IPS-18a (cell line): ENCODE measurements around the gene GPR27.

Experiments
- H3K27ac ChIP-seq: one replicate; pipeline ENCODE4 v1.5.1; 2013; ENCODE audit warnings: low read length
- H3K27me3 ChIP-seq: one replicate; pipeline ENCODE4 v1.6.1; 2013; ENCODE audit warnings: mild to moderate bottlenecking, low read length; ENCODE audit not compliant: control insufficient read depth, insufficient read depth
- H3K36me3 ChIP-seq: one replicate; pipeline ENCODE4 v1.6.1; 2013; ENCODE audit warnings: low read depth, low read length; ENCODE audit not compliant: control insufficient read depth
- H3K4me1 ChIP-seq: one replicate; pipeline ENCODE4 v1.6.1; 2013; ENCODE audit warnings: low read depth, low read length; ENCODE audit not compliant: control insufficient read depth
- H3K4me3 ChIP-seq: one replicate; pipeline ENCODE4 v1.5.1; 2013; ENCODE audit warnings: low read length
- H3K9ac ChIP-seq: one replicate; pipeline ENCODE4 v1.6.1; 2013; ENCODE audit warnings: mild to moderate bottlenecking, low read length, moderate library complexity
- H3K9me3 ChIP-seq: one replicate; pipeline ENCODE4 v1.6.1; 2013; ENCODE audit warnings: low read depth, low read length; ENCODE audit not compliant: control insufficient read depth

Gene GPR27

GRCh38 chr3:71753701-71754609, at the start of gene GPR27:
TSS of gene GPR27 (plus strand) at chr3:71753855. CDS start at chr3:71754050, 195 bp downstream.
- H3K27ac ChIP-seq = no peak within 1 kb of the TSS
- no peak within 1 kb of the TSS for H3K9ac ChIP-seq
- peak within 1 kb of the TSS; percentile 49 for H3K4me3 ChIP-seq
- H3K27me3 ChIP-seq = peaks cover 40% of the 10 kb centered on the region
- no peaks in the 10 kb centered on the region for H3K9me3 ChIP-seq
- no peaks in the 10 kb centered on the region for H3K36me3 ChIP-seq
- peaks cover 9% of the 10 kb centered on the region for H3K4me1 ChIP-seq

- H3K4me1 ChIP-seq = peaks cover 4% of the 10 kb centered on the region
- no peaks in the 10 kb centered on the region for H3K36me3 ChIP-seq
- H3K9me3 ChIP-seq = no peaks in the 10 kb centered on the region
- no peaks in the 10 kb centered on the region for H3K27me3 ChIP-seq
- H3K9ac ChIP-seq = no peak overlapping the region
- H3K27ac ChIP-seq = no peak overlapping the region
- H3K4me3 ChIP-seq = no peak overlapping the region
Measured at GRCh38 chr3:71704915-71705314, 48.7 kb upstream of the GPR27 start.

GRCh38 chr3:71705681-71706080, 48.0 kb upstream of the GPR27 start:
- H3K27ac ChIP-seq = no peak overlapping the region
- H3K27me3 ChIP-seq = no peaks in the 10 kb centered on the region
- H3K4me1 ChIP-seq = peaks cover 4% of the 10 kb centered on the region

GRCh38 chr3:71707595-71707994, 46.1 kb upstream of the GPR27 start:
- H3K4me1 ChIP-seq = peaks cover 4% of the 10 kb centered on the region
- H3K9me3 ChIP-seq = no peaks in the 10 kb centered on the region
- no peaks in the 10 kb centered on the region for H3K27me3 ChIP-seq

More at GRCh38 chr3:71705681-71706080, 48.0 kb upstream of the GPR27 start:
- no peak overlapping the region for H3K9ac ChIP-seq
- H3K36me3 ChIP-seq = no peaks in the 10 kb centered on the region
- H3K4me3 ChIP-seq = no peak overlapping the region
- no peaks in the 10 kb centered on the region for H3K9me3 ChIP-seq

GRCh38 chr3:71708476-71709105, 45.1 kb upstream of the GPR27 start:
- Histone ChIP-seq H3K9ac (no peak overlapping the region), H3K4me1 (peaks cover 4% of the 10 kb centered on the region), H3K4me3 (no peak overlapping the region), H3K27me3 (no peaks in the 10 kb centered on the region), H3K9me3 (no peaks in the 10 kb centered on the region), H3K27ac (no peak overlapping the region), H3K36me3 (no peaks in the 10 kb centered on the region)

More at GRCh38 chr3:71707595-71707994, 46.1 kb upstream of the GPR27 start:
- H3K9ac ChIP-seq = no peak overlapping the region
- no peaks in the 10 kb centered on the region for H3K36me3 ChIP-seq
- H3K27ac ChIP-seq = no peak overlapping the region
- no peak overlapping the region for H3K4me3 ChIP-seq

- Histone ChIP-seq H3K27me3 (no peaks in the 10 kb centered on the region), H3K9ac (no peak overlapping the region)
Measured at GRCh38 chr3:71709908-71710511, 43.6 kb upstream of the GPR27 start.

GRCh38 chr3:71710906-71711494, 42.7 kb upstream of the GPR27 start:
- H3K36me3 ChIP-seq = no peaks in the 10 kb centered on the region
- H3K9me3 ChIP-seq = no peaks in the 10 kb centered on the region
- H3K27ac ChIP-seq = no peak overlapping the region
- H3K27me3 ChIP-seq = no peaks in the 10 kb centered on the region
- H3K9ac ChIP-seq = no peak overlapping the region
- H3K4me1 ChIP-seq = no peaks in the 10 kb centered on the region
- H3K4me3 ChIP-seq = no peak overlapping the region

More at GRCh38 chr3:71709908-71710511, 43.6 kb upstream of the GPR27 start:
- H3K36me3 ChIP-seq = no peaks in the 10 kb centered on the region
- no peak overlapping the region for H3K27ac ChIP-seq
- no peaks in the 10 kb centered on the region for H3K9me3 ChIP-seq
- no peaks in the 10 kb centered on the region for H3K4me1 ChIP-seq
- H3K4me3 ChIP-seq = no peak overlapping the region

GRCh38 chr3:71713041-71713440, 40.6 kb upstream of the GPR27 start:
- no peak overlapping the region for H3K9ac ChIP-seq
- H3K27me3 ChIP-seq = no peaks in the 10 kb centered on the region
- no peak overlapping the region for H3K4me3 ChIP-seq
- H3K9me3 ChIP-seq = no peaks in the 10 kb centered on the region
- H3K36me3 ChIP-seq = no peaks in the 10 kb centered on the region
- no peak overlapping the region for H3K27ac ChIP-seq
- H3K4me1 ChIP-seq = no peaks in the 10 kb centered on the region

GRCh38 chr3:71714595-71714994, 39.1 kb upstream of the GPR27 start:
- Histone ChIP-seq H3K27me3 (no peaks in the 10 kb centered on the region), H3K27ac (no peak overlapping the region), H3K9me3 (no peaks in the 10 kb centered on the region), H3K9ac (no peak overlapping the region), H3K4me3 (no peak overlapping the region), H3K4me1 (no peaks in the 10 kb centered on the region), H3K36me3 (no peaks in the 10 kb centered on the region)

GRCh38 chr3:71718072-71718471, 35.6 kb upstream of the GPR27 start:
- H3K9ac ChIP-seq = no peak overlapping the region
- H3K27me3 ChIP-seq = peaks cover 3% of the 10 kb centered on the region
- H3K36me3 ChIP-seq = no peaks in the 10 kb centered on the region
- H3K27ac ChIP-seq = no peak overlapping the region
- H3K4me1 ChIP-seq = no peaks in the 10 kb centered on the region
- no peak overlapping the region for H3K4me3 ChIP-seq
- H3K9me3 ChIP-seq = no peaks in the 10 kb centered on the region

GRCh38 chr3:71721002-71721401, 32.7 kb upstream of the GPR27 start:
- no peak overlapping the region for H3K27ac ChIP-seq
- peaks cover 23% of the 10 kb centered on the region for H3K27me3 ChIP-seq
- H3K9ac ChIP-seq = no peak overlapping the region
- H3K4me1 ChIP-seq = peaks cover 8% of the 10 kb centered on the region
- no peak overlapping the region for H3K4me3 ChIP-seq
- no peaks in the 10 kb centered on the region for H3K36me3 ChIP-seq
- H3K9me3 ChIP-seq = no peaks in the 10 kb centered on the region
